Ovary (tissue), 9 donors: ENCODE results near the gene DHRS7C. TPM values are rescaled to one million over a fixed set of nuclear protein-coding genes. Genes with fewer than 3 reads are reported as not detected.

Experiments used
- DNase-seq, 5 donors: peaks; one replicate each; pipeline ENCODE4 v3.0.0-alpha.2; 2019 to 2020
- H3K27ac ChIP-seq, 2 donors: fragments of 200-600 bp; one replicate each; pipeline versions ENCODE4 v1.5.1 to v1.8.0; 2019 to 2022
- H3K27me3 ChIP-seq: fragments of 200-600 bp; one replicate; pipeline ENCODE4 v1.8.0; 2022
- H3K36me3 ChIP-seq: fragments of 200-600 bp; sonication (generic); one replicate; pipeline ENCODE4 v1.5.1; 2019
- H3K4me1 ChIP-seq: one replicate; pipeline ENCODE4 v1.8.1; 2013; ENCODE audit warnings: mild to moderate bottlenecking, moderate library complexity; ENCODE audit not compliant: insufficient read depth
- H3K4me3 ChIP-seq: fragments of 200-600 bp; sonication (generic); one replicate; pipeline ENCODE4 v1.5.1; 2017
- H3K9me3 ChIP-seq, 2 donors: fragments of 200-600 bp in 1 of 2; sonication (generic) in 1 of 2; one replicate each; pipeline versions ENCODE4 v1.5.1 to v1.8.1; 2013 to 2019; ENCODE audit warnings: mild to moderate bottlenecking in 1 of 2, moderate library complexity in 1 of 2
- CTCF ChIP-seq, 3 donors: fragments of 450-650 bp in 2 of 3; fragments of 200-600 bp in 1 of 3; IDR thresholded peaks; one replicate each; pipeline versions ENCODE4 v1.5.1 to v1.8.0; 2016 to 2022; ENCODE audit warnings: antibody characterized with exemption in 3 of 3, mild to moderate bottlenecking in 1 of 3
- EP300 ChIP-seq: sonication (generic); formaldehyde crosslinking; IDR thresholded peaks from one replicate; pipeline ENCODE4 v1.6.1; 2017; ENCODE audit warnings: antibody characterized with exemption
- POLR2A ChIP-seq: fragments of 450-650 bp; IDR thresholded peaks from one replicate; pipeline ENCODE4 v1.6.1; 2017; ENCODE audit warnings: antibody characterized with exemption, mild to moderate bottlenecking, moderate library complexity
- WGBS, 3 donors: extraction: QIAGEN DNeasy Blood & Tissue Kit in 1 of 3; methylation state at CpG; one replicate each; pipeline versions ENCODE4 v1.1.5 to v1.1.7; 2013 to 2017; 5-methylcytosine and 5-hydroxymethylcytosine counted together
- intact Hi-C, 4 donors: fragments of 100-400 bp; cut with DNase I; formaldehyde crosslinking; loops; one replicate each; pipeline versions ENCODE4 v1.11.0 to v1.15.1; 2022 to 2023
- polyA plus RNA-seq, 2 donors: library from polyadenylated mRNA; stranded (reverse); fragments of 200-250 nt in 1 of 2; fragments of 350-450 nt in 1 of 2; fragmentation: Illumina TruSeq in 1 of 2; extraction: RNeasy Lipid Tissue Mini Kit (QIAGEN cat#74804) in 1 of 2; gene quantifications; one replicate each; pipeline ENCODE4 v1.2.3, GENCODE V29; 2013 to 2014
- total RNA-seq, 7 donors: library from RNA; depleted of rRNA in 2 of 7; stranded (reverse); fragments of >200 nt in 2 of 7; fragmentation: NEBNext Ultra II Directional in 3 of 7; extraction: Animal tissue kit (Norgen Biotek cat#: 25700) in 3 of 7; gene quantifications; one replicate each; pipeline versions ENCODE4 v1.1.0 to v1.2.4, GENCODE V29; 2016 to 2023
- donor health status: DM: no; HTN: no; CAD: no; lungs with moderate emphysema.
- donor health status: DM: no; HTN: no; CAD: no.
- donor health status: Bipolar disorder and iron deficiency.
- donor health status: DM: yes; HTN: yes; CAD: no.
- donor health status: DM: no; HTN: no; CAD: no.
- donor health status: DM: yes; HTN: yes; CAD: no.

Gene DHRS7C
- total and polyA plus RNA-seq, 9 donors, result not detected

- Histone ChIP-seq H3K9me3 (no peaks in the 10 kb centered on the region), H3K4me1 (no peaks in the 10 kb centered on the region), H3K27me3 (no peaks in the 10 kb centered on the region), H3K27ac (no peak overlapping the region), H3K4me3 (no peak overlapping the region), H3K36me3 (no peaks in the 10 kb centered on the region)
- DNase-seq, result no peak
- TF ChIP-seq EP300 (no peak), POLR2A (no peak), CTCF (IDR thresholded peaks at IDR 0.05) (no peak)
- intact Hi-C loops, result loop anchor here in 1 of 4 donors (10.0 kb wide), 1 partner anchor 889 kb away; no protein-coding TSS in a partner anchor
- 32 to 34% (median 32%) methylated on average over 6 of the region's 6 CpGs for WGBS, 3 donors
Measured at GRCh38 chr17:9726291-9726690, 65.1 kb downstream of the DHRS7C start.

- Histone ChIP-seq H3K4me3 (no peak overlapping the region), H3K4me1 (no peaks in the 10 kb centered on the region), H3K27me3 (no peaks in the 10 kb centered on the region), H3K27ac (no peak overlapping the region), H3K9me3 (no peaks in the 10 kb centered on the region), H3K36me3 (no peaks in the 10 kb centered on the region)
- DNase-seq, result no peak
- 21 to 51% (median 29%) methylated on average over 9 of the region's 9 CpGs for WGBS, 3 donors
- TF ChIP-seq EP300 (no peak), CTCF (IDR thresholded peaks at IDR 0.05) (no peak), POLR2A (no peak)
- intact Hi-C loops, result loop anchor here in 1 of 4 donors (10.0 kb wide), 1 partner anchor 889 kb away; no protein-coding TSS in a partner anchor
Measured at GRCh38 chr17:9725575-9725974, 65.8 kb downstream of the DHRS7C start.

Other genes with a start within 250 kb of the DHRS7C start
- 10 to 100 TPM; 45.2 to 67.8 (median 53.8) TPM for gene STX8, start 215.8 kb downstream of the DHRS7C start, total RNA-seq
- 100 to 1,000 TPM in 1 of 2 donors, 10 to 100 TPM in 1; 37.6 to 112 TPM for gene STX8, start 215.8 kb downstream of the DHRS7C start, polyA plus RNA-seq
- 10 to 100 TPM in 1 of 7 donors, 1 to 10 TPM in 5, under 1 TPM in 1; 0.45 to 46.6 (median 1.5) TPM for gene CFAP52, start 214.9 kb downstream of the DHRS7C start, total RNA-seq
- gene CFAP52, start 214.9 kb downstream of the DHRS7C start, polyA plus RNA-seq, result under 1 TPM; 0.18 to 0.35 TPM
- 10 to 100 TPM in 1 of 7 donors, 1 to 10 TPM in 2, under 1 TPM in 3, not detected in 1; 0.15 to 11.1 (median 0.88) TPM for gene USP43, start 146.1 kb downstream of the DHRS7C start, total RNA-seq
- gene USP43, start 146.1 kb downstream of the DHRS7C start, polyA plus RNA-seq, result under 1 TPM; 0.13 to 0.18 TPM
- not detected for gene GSG1L2, start 30.5 kb upstream of the DHRS7C start, total RNA-seq
- not detected for gene GSG1L2, start 30.5 kb upstream of the DHRS7C start, polyA plus RNA-seq
- gene GLP2R, start 34.3 kb upstream of the DHRS7C start, total RNA-seq, result 1 to 10 TPM in 1 of 7 donors, under 1 TPM in 6; 0.18 to 1.0 (median 0.57) TPM
- 1 to 10 TPM in 1 of 2 donors, under 1 TPM in 1; 0.50 to 3.4 TPM for gene GLP2R, start 34.3 kb upstream of the DHRS7C start, polyA plus RNA-seq
- gene RCVRN, start 113.7 kb upstream of the DHRS7C start, total RNA-seq, result under 1 TPM in 2 of 7 donors, not detected in 5; 0.22 to 0.82 TPM
- gene RCVRN, start 113.7 kb upstream of the DHRS7C start, polyA plus RNA-seq, result under 1 TPM in 1 of 2 donors, not detected in 1; 0.40 TPM